Amniotic stem cell (primary cell): ENCODE results near the gene CDH13.

ENCODE experiments used
- DNase-seq: peaks from one replicate; lab custom pipeline; 2025; lab: John Stamatoyannopoulos, UW

The CDH13 gene

DNA sequence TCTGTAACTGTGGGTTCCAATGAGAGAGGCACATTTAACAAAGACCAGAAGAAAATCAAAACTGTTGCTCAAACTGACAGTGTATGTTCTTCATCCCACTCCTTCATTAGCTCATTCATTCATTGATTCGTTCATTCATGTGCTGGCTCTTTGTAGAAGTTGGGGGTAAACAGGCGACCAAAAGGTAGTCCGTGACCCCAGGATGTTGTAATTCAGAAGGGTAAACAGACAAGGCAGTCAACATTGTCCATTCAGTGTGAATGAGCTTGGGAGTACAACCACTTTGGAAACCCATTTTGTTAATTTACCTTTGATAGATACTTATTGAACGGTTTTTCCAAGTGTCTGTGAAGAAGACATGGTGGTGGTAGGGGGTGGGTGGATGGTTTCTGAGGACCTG is 26.1 kb downstream of the CDH13 start:
- no peak for DNase-seq

DNA sequence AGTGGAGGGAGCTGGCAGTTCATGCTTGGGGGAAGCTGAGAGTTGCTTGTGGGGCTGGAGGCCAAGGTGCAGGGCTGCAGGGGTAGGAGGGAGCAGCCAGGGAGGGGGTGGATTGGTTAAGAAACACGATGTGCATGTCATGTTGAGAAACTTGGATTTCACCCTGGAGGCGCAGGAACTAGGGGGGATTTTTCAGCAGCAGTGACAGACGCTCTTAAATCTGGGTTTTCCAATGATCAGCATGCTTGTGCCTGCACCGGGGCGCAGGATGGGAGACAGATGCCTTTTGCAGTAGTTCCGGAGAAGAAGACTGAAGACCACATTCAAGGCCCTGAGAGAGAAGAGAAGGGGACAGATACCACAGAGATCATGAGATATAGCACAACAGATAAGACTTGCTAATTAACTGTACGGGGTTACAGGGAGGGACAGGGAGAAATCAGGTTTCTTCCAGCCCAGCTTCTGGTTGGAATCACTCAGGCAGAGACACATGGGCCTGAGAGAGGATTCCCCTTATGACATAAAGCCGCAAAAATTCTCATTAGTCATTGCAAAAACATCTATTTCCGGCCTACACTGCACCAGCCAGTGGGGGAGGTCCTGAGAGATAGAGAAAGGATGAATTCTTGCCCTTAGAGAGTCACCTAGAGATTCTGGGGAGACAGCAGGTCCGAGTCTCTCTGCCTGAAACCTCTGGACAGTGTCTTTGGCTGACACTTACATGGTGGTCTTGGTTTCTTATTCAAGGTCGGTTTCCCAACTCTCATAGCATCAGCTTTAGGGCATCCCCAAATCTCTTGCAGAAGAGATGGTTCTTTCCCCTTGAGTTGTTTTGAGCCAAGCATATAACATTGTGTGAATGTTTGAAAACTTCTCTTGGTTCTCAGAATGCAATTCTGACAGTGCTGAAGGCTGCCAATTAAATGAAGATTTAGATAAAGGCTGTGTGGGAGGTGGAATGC is 27.1 kb downstream of the CDH13 start:
- DNase-seq, result peak; percentile 47

DNA sequence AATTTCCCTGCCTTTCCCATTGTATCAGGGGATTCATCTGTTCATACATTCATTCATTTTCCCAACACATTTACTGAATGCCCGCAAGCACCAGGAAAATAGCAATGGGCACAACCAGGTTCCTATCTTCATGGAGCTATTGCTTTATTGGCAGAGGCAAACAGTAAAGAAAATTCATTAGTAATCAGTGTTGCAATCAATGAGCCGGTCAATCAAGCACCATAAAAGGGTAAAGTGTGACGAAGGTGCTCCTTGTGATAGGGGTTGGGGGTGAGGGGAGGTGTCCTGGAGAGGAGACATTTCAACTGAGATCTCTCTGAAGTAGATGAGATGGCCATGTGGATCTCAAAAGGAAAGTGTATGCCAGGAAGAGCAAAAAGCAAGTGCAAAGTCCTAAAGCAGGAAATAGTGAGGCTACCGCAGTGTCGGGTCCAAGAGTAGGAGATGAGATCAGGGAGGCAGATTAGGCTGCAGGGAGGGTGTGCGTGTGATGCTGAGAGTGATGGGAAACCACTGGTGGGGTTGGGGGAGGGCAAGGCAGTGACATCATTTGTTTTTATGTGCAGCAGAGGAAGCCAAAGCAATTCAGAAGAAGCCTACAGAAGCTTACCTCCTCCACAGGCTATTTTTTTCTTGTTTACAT is 28.4 kb downstream of the CDH13 start:
- DNase-seq, result no peak

DNA sequence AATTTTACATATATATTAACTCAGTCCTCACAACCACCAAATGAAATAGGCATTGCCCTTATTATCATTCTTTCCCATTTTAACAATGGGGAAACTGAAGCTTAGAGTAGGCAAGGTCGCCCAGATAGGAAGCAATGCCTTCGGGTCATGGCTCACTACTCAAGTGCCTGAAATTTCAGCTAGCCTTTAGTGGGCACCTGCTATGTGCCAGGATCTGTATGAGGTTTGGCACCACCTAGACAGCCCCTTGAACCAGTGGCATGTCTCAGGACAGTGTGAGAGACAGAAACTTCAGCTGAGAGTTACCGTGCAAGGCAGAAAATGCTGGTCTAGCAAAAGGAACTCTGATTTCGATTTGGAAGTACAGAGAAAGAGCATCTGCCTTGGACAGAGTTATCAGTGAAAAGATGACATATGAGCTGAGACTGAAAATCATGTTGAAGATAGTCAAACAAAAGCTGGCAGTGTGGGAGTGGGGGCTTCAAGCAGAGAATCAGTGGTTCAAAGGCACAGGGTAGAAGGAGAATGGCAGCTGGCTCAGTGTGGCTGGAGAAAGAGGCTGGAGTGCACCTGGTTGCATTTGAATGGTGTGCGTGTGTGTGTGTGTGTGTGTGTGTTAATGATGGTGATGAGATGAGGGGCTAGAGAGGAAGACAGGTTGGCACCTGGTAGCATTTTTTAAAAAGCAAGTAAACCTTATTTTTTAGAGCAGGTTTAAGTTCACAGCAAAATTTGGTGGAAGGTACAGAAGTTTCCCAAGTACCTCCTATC is 29.1 kb downstream of the CDH13 start:
- DNase-seq, result no peak

DNA sequence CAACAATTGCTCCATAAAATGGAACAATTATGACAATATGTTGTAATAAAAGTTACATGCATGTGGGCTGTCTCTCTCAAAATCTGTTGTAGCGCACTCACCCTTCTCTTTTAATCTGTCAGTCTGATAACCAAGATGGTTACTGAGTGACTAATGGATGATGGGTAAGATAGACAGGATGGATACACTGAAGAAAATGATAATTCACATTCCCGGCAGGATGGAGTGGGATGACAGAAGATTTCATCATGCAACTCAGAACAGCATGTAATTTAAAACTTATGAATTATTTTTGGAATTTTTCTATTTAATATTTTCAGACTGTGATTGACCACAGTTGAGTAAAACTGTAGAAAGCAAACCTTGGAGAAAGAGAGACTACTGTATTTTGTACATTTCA is 30.5 kb downstream of the CDH13 start:
- DNase-seq, result peak; percentile 37

DNA sequence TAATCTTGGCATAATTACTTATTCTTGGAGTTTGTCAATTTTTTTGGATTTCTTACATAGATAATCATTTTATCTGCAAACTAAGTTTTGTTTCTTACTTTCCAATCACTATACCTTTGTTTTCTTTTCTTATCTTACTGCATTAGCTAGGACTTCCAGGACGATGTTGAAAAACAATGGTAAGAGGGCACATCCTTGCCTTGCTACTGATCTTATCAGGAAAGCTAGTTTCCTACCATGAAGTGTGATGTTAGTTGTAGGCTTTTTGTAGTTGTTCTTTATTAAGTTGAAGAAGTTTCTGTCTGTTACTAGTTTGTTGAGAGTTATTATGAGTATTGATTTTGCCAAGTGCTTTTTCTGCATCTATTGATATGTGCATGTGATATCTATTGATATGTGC is 31.0 kb downstream of the CDH13 start:
- no peak for DNase-seq

DNA sequence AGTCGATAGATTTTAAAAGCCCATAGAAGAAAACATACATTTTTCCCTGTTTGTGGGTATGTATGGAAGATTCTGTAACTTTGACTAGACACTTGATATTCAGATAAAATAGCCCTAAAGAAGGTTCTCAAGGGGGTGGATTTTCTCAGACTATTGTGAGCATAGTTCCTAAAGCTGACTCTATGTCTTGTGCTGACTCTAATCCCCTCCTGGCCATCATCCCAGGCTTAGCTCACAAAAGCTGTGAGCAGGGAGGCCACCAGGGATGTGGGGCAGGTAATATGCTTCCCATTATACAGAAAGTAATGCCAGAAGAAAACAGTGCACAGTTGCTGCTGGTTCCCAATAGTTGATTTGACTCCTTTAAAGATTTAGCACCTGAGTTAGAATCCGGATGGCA is 32.0 kb downstream of the CDH13 start:
- DNase-seq, result no peak

DNA sequence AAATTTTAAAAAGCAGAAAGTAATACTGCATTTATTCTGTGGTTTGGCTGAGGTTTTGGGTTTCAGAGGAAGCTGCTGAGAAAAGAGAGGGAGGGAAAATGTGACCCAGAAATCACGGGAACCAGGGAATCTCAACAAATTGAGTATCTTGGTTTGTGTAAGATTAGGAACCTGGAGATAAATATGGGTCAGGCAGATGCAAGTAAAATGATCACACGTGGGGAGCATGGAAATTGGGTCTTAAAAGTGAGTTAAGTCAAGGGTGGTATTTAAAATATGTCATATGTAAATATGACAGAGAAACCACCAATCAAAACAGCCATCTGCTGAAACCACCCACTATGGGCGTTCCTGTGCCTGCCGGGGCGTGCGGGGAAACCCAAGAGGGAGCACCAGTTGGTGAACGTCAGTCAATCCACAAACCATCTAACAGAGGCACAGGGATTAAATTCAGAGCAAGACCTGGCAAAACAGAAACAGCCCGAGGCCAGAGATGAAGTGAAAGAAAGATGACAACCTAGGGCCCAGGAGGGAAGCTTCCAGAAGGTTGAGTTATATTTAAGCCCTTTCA is 33.4 kb downstream of the CDH13 start:
- DNase-seq, result no peak

DNA sequence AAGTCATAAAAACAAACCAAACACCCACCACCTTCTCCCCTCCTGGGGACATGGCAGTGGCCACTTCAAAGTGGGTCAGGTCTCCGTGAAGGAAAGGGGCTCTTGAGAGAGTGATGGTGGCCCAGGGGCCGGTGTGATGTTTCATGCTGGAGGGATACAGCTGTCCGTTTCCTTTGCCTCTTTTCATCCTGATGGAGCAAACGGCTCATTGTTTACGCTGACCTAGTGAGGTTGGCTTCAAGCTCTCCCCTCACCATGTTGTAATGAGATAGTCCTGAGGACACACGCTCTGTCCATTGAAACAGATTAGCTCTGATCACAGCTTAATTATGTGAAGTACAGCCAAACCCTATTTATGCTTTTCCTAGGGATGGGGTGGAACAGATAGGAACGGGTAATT is 34.2 kb downstream of the CDH13 start:
- no peak for DNase-seq

DNA sequence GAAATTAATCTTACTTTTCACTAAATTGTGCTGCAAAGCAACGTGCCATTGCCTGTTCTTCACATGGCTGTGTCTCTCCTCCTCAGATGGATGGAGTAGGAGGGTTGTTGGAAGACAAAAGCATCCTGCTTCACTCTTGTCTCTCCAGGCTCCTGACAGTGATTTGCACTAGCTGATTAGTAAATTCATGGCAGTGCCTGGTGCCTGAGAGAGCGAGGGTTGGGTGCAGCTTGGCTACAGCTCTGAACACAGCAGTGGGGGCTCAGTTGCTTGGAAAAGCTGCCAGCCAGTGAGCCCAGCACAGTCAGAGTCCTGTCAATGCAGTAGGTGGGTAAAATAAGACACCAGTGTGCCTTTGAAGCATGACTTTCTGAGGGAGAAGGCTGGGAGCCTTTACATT is 37.4 kb downstream of the CDH13 start:
- DNase-seq, result no peak

DNA sequence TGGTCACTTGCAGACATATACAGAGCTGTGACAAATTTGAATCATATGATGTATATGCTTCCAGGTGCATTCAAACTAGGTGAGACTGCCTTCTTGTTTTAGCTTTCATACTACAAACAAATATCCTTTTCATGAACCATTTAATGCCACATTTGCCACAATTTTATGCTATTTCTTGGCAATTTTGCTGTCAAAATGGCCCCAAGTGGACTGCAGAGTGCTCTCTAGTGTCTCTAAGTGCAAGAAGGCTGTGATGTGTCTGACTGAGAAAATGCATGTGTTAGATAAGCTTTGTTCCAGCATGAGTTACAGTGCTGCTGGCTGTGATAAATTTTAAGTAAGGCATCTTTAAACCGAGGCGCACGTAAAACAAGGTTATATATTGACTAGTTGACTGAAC is 38.3 kb downstream of the CDH13 start:
- DNase-seq, result no peak

DNA sequence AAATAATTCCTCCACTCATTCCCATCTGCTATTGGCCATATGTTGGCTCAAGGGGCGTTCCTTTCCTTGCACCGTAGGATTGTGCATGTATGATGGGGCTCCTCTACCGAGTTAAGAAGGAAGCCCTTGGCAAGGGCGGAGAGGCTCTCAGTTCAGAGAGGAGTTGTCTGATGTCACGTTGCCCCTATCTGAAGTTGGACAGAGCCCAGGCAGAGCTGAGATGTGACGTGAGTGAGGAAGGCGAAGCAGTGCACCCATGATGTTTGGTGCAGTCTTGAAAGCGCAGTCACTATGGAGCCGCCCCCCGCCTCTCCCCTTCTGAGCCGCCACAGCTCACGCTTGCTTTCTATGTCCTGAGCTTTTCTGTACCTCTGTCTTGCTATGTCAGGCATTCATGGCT is 40.7 kb downstream of the CDH13 start:
- no peak for DNase-seq

DNA sequence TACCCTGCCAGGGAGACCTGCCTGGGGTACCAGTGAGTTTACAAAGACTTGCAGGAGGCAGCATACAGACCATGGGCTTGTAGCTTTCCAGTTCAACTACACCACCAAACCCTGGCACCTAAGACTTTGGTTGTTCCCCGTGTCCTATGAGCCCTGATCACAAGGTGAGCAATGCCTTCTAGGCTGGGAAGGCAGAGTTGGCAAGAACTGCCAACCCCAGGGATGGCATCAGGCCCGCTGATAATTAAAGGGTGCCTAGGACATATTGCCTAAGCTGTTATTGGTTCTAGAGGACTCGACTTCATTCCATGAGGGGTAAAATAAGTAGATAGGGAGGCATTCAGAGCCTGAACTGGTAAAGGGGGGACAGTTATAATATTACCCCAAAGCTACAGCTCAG is 41.3 kb downstream of the CDH13 start:
- DNase-seq, result no peak

DNA sequence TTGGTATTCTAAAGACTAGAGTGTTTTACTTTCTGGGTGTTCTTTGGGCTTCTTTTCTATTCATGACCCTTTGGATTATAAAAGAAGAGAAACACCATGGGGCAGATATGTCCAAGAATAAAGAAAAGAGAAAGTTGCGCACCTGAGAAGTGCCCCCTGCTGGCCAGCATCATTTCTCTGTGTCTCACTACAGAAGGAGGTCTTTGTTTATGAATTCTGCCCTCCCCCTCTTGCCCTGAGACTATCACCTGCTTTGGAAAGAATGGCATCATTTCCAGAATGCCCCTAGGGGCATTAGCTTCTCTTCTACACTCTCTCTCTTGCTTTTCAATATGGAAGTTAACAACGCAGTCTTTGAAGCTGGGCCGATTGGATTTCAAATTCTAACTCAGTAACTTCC is 45.0 kb downstream of the CDH13 start:
- no peak for DNase-seq

DNA sequence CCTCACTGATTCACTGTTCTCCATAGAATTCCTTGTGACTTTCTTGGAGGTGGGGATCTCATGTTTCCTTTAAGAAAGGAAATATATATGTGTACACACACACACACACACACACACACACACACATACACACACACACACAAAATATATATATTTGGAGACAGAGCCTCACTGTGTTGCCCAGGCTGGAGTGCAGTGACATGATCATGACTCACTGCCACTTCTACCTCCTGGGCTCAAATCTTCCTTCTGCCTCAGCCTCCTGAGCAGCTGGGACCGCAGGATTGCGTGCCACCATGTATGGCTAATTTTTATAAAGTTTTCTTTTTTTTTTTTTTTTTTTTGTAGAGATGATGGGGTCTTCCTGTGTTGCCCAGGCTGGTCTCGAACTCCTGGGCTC is 45.9 kb downstream of the CDH13 start:
- no peak for DNase-seq

DNA sequence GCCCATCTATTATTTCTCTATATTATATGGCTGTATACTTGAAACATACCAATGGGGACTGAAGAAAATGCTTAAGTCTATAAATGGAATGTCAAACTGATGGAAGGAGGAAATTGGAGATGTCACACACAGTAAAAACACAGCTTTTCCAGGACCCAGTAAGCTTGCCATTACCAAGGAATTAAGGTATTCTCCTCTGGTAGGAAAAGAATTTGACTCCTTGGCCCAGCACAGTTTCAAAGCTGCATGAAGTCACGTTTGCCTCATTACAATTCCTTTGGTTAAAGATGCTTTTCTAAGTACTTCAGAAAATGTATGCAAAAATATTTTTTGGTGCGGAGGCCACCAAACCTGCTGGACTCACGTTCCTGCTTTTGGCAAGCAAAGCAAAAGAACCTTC is 48.5 kb downstream of the CDH13 start:
- no peak for DNase-seq

DNA sequence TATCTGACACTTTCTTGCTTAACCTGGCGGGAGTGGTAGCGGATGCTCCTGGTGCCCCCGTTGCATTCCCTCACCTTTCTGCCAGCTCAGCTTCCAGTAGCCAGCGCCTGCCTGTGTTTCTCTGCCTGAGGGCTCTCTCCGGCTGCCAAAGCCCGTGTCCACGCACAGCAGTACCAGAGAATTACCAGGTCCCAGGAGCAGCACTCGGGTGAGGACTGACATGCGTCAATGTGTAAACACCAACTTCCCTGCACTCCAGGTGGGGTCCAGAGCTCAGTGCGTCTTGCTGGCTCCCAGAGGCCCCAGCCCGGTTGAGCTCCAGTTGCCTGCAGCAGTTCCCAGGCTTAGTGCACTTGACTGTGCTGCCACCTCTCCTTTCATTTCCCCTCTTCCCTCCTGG is 54.8 kb downstream of the CDH13 start:
- DNase-seq, result no peak

DNA sequence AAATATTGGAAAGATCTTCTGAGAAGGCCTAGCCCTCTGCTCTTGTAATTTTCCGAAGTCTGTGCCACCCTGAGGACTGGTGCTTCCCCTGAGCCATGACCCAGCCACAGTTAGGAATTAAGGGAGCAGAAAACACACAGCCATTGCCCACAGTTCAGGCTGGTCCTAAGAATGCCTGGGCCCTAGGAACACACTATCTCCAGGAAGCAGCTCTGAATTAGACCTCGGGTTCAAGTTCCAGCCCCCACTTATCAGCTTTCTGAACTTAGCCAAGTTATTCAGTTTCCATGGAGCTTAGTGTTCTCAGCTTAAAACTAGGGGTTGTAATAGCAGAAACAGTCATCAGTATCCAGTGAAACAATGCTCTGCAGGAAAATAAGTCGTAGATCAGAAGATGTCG is 56.0 kb downstream of the CDH13 start:
- DNase-seq, result no peak

DNA sequence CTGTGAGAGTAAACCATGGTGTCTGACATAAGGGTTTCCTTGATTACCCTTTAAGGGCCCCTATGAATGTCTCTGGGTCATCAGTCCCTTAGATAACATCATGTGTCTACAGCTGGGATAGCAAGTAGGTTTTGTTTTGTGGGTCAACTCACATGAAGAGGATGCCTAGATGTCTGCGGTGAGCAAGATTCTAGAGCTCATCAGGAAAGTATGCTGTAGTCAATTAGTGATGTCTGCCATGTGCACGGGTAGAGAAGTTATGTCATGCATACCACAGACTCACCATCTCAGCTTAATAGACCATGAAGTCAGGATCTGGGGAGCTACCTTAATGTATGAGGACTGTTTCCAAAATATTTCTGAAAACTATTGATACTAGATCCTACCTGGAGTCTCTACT is 57.5 kb downstream of the CDH13 start:
- no peak for DNase-seq

DNA sequence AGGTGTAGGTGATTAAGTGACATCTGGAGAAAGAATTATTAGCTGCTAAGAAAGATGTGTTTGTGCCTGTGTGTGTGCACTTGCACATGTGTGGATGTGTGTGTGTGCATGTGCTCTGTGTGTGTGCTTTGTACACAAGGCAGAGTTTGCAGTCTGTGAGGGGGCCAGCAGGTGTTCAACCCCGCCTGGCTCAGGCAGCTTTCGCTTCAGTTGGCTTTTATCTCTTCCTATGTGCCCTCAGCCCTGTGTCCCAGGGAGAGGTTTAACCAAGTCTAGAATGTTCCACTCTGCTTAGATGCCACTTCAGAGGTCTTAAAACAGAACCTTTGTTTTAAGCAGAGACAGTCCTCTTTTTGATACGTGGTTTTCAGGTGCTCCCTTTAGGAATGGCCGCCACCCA is 58.8 kb downstream of the CDH13 start:
- DNase-seq, result no peak

DNA sequence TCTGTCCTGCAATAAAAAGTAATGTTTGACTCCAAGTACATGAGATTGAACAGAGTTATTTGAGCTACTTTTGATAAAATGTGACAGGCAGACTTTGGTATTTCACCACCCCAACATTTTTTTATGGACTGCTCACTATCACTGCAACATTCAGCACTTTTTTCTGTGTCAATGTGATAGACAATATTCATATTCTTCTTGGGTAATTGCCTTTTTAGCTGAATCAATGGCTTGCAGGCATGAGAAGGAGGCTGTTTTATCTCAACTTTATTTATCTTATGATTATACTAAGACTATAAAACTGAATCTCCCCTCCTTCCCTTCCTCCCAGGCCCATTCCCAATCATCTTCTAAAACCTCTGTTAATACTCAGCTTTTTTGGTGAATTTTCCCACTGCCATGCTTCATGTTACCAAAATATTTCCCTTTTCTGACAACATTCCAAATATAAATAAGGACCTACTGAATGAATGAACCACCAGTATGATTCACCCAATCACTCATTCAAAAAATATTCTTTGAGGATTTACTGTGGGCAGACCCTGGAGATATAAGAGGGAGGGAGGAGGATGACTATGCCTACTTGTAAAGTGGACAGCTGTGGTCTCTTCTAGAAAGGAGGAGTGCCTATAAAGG is 67.6 kb downstream of the CDH13 start:
- peak; percentile 51 for DNase-seq

DNA sequence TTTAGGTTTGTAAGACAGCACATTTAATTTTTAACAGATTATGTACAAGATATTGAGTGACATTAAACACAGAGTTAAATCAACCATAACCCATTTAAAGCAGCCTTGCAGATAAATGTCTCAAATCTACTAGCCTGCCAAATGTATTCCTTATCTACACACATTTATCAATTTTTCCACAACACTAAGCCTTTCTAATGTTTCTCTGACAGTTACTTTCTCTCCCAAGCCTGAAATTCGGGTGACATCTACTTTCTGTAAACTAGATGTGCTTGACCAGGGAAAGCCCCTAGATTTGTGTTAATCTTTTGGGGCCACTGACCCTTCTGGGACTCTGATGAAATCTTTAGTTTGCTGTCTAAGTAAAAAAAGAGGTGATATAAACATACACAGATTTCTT is 69.0 kb downstream of the CDH13 start:
- no peak for DNase-seq
